ENCODE data around the gene CDX2. TPM values are rescaled to one million over a fixed set of nuclear protein-coding genes. Genes with fewer than 3 reads are reported as not detected.

CDX2 gene
- total RNA-seq, 1 experiment from 2014 or later = 12.5 TPM

- ChIA-PET POLR2A (no interaction called here), RAD21 (ENCODE audit: low non-redundant PET in 1 of 2, low total read pairs in 2 of 2, uncharacterized antibody in 2 of 2, unreplicated experiment in 2 of 2) (no interaction called here), CTCF (no interaction called here)
- no peak overlapping the region for H3K4me3 ChIP-seq (replicated peaks in 1 of 2; ENCODE audit: low read depth in 1 of 2, low read length in 2 of 2)
- no peaks in the 10 kb centered on the region for H3K9me2 ChIP-seq (ENCODE audit: insufficient read depth)
- no peaks in the 10 kb centered on the region for H3K9me3 ChIP-seq (ENCODE audit: control insufficient read depth in 1 of 2, insufficient read depth in 1 of 2, low read depth in 1 of 2, low read length in 2 of 2)
- H3K79me2 ChIP-seq (ENCODE audit: insufficient read depth, low read length) = no peaks in the 10 kb centered on the region
- intact Hi-C loops (cut with micrococcal nuclease) = no loop called here
- TF ChIP-seq YY1 (IDR thresholded peaks at IDR 0.05; ENCODE audit: extremely low read depth, insufficient replicate concordance, low read depth, low read length) (no peak), TCF7L2 (IDR thresholded peaks at IDR 0.05; ENCODE audit: borderline replicate concordance, extremely low read depth, insufficient read depth, insufficient read length) (no peak), SIN3A (IDR thresholded peaks at IDR 0.05; ENCODE audit: low read depth) (no peak), ZFX (IDR thresholded peaks at IDR 0.05) (no peak), SRF (IDR thresholded peaks at IDR 0.05; ENCODE audit: low read depth) (no peak), EZH2 (IDR thresholded peaks at IDR 0.05) (no peak), POLR2AphosphoS5 (IDR thresholded peaks at IDR 0.05; ENCODE audit: low read depth, low read length) (no peak), ELF1 (IDR thresholded peaks at IDR 0.05; ENCODE audit: borderline replicate concordance, low read depth) (no peak)
- DNase-seq (ENCODE audit: low read depth, low spot score) (no peak), ATAC-seq (no peak)
- no TSS peak for BruUV-seq (replicated peaks)
- no peak overlapping the region for H3K27ac ChIP-seq (ENCODE audit: low read depth, low read length)
- H3K27me3 ChIP-seq (ENCODE audit: insufficient read depth, low read length) = no peaks in the 10 kb centered on the region
- H3K4me1 ChIP-seq (ENCODE audit: control insufficient read depth in 1 of 2, insufficient read depth in 2 of 2, low read length in 2 of 2) = no peaks in the 10 kb centered on the region
- no peak overlapping the region for H3K9ac ChIP-seq (ENCODE audit: low read length)
- no peaks in the 10 kb centered on the region for H4K20me1 ChIP-seq (ENCODE audit: insufficient read depth)
- no peak overlapping the region for H3K4me2 ChIP-seq (ENCODE audit: low read length)
- no peak overlapping the region for H2AFZ ChIP-seq (ENCODE audit: low read depth, low read length, poor library complexity, severe bottlenecking)
- no peaks in the 10 kb centered on the region for H3K36me3 ChIP-seq (ENCODE audit: control insufficient read depth in 1 of 2, insufficient read depth in 2 of 2, low read length in 2 of 2)
Measured at GRCh38 chr13:28013482-28013881, 44.4 kb upstream of the CDX2 start.

- intact Hi-C loops (cut with micrococcal nuclease) = no loop called here
- Histone ChIP-seq H3K27me3 (ENCODE audit: insufficient read depth, low read length) (no peaks in the 10 kb centered on the region), H3K9ac (ENCODE audit: low read length) (no peak overlapping the region), H3K27ac (ENCODE audit: low read depth, low read length) (no peak overlapping the region), H3K4me3 (replicated peaks in 1 of 2; ENCODE audit: low read depth in 1 of 2, low read length in 2 of 2) (no peak overlapping the region), H4K20me1 (ENCODE audit: insufficient read depth) (no peaks in the 10 kb centered on the region), H3K4me1 (ENCODE audit: control insufficient read depth in 1 of 2, insufficient read depth in 2 of 2, low read length in 2 of 2) (no peaks in the 10 kb centered on the region), H3K9me2 (ENCODE audit: insufficient read depth) (no peaks in the 10 kb centered on the region), H3K79me2 (ENCODE audit: insufficient read depth, low read length) (no peaks in the 10 kb centered on the region), H3K4me2 (ENCODE audit: low read length) (no peak overlapping the region), H2AFZ (ENCODE audit: low read depth, low read length, poor library complexity, severe bottlenecking) (no peak overlapping the region), H3K9me3 (ENCODE audit: control insufficient read depth in 1 of 2, insufficient read depth in 1 of 2, low read depth in 1 of 2, low read length in 2 of 2) (no peaks in the 10 kb centered on the region), H3K36me3 (ENCODE audit: control insufficient read depth in 1 of 2, insufficient read depth in 2 of 2, low read length in 2 of 2) (no peaks in the 10 kb centered on the region)
- BruUV-seq (replicated peaks) = no TSS peak
- ATAC-seq = no peak
- no peak for DNase-seq (ENCODE audit: low read depth, low spot score)
- TF ChIP-seq ZBTB33 (IDR thresholded peaks at IDR 0.05; ENCODE audit: extremely low read depth, insufficient replicate concordance, low read length) (no peak), JUND (IDR thresholded peaks at IDR 0.05) (no peak), EZH2 (IDR thresholded peaks at IDR 0.05) (no peak), TCF7L2 (IDR thresholded peaks at IDR 0.05; ENCODE audit: borderline replicate concordance, extremely low read depth, insufficient read depth, insufficient read length) (no peak), EGR1 (IDR thresholded peaks at IDR 0.05; ENCODE audit: low read depth) (no peak), EZH2phosphoT487 (IDR thresholded peaks at IDR 0.05; ENCODE audit: borderline replicate concordance) (no peak), POLR2A (IDR thresholded peaks at IDR 0.05; ENCODE audit: borderline replicate concordance, extremely low read depth, insufficient read depth, insufficient read length) (no peak), SRF (IDR thresholded peaks at IDR 0.05; ENCODE audit: low read depth) (no peak), RAD21 (IDR thresholded peaks at IDR 0.05; ENCODE audit: low read depth) (no peak), SP1 (IDR thresholded peaks at IDR 0.05; ENCODE audit: low read depth) (no peak), CBX3 (IDR thresholded peaks at IDR 0.05; ENCODE audit: low read depth) (no peak)
- TF ChIP-seq, protein P1, sequence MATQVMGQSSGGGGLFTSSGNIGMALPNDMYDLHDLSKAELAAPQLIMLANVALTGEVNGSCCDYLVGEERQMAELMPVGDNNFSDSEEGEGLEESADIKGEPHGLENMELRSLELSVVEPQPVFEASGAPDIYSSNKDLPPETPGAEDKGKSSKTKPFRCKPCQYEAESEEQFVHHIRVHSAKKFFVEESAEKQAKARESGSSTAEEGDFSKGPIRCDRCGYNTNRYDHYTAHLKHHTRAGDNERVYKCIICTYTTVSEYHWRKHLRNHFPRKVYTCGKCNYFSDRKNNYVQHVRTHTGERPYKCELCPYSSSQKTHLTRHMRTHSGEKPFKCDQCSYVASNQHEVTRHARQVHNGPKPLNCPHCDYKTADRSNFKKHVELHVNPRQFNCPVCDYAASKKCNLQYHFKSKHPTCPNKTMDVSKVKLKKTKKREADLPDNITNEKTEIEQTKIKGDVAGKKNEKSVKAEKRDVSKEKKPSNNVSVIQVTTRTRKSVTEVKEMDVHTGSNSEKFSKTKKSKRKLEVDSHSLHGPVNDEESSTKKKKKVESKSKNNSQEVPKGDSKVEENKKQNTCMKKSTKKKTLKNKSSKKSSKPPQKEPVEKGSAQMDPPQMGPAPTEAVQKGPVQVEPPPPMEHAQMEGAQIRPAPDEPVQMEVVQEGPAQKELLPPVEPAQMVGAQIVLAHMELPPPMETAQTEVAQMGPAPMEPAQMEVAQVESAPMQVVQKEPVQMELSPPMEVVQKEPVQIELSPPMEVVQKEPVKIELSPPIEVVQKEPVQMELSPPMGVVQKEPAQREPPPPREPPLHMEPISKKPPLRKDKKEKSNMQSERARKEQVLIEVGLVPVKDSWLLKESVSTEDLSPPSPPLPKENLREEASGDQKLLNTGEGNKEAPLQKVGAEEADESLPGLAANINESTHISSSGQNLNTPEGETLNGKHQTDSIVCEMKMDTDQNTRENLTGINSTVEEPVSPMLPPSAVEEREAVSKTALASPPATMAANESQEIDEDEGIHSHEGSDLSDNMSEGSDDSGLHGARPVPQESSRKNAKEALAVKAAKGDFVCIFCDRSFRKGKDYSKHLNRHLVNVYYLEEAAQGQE (IDR thresholded peaks at IDR 0.05; ENCODE audit: low read depth) = no peak
- POLR2A ChIA-PET = no interaction called here
- RAD21 ChIA-PET (ENCODE audit: low non-redundant PET in 1 of 2, low total read pairs in 2 of 2, uncharacterized antibody in 2 of 2, unreplicated experiment in 2 of 2) = no interaction called here
- CTCF ChIA-PET = no interaction called here
Measured at GRCh38 chr13:28012896-28013295, 43.8 kb upstream of the CDX2 start.

All from HCT116 (cell line).